DOHH2 (cell line): ENCODE results near the gene SBK2.
"Not testable (repeated sequence)": the region's sequence is repeated elsewhere in the genome, so short reads cannot be mapped to it uniquely, and the experiment has no call there.

Experiments used
- H3F3A ChIP-seq: fragments of 200-600 bp; sonication (generic), shearing (Covaris generic); 2 replicates; pipeline ENCODE4 v1.6.0; 2016; ENCODE audit warnings: antibody characterized with exemption, mild to moderate bottlenecking; ENCODE audit not compliant: control insufficient read depth, insufficient read depth
- H3K27ac ChIP-seq: fragments of 200-600 bp; sonication (generic); 2 replicates; pipeline ENCODE4 v1.5.1; 2014; ENCODE audit warnings: low read depth, mild to moderate bottlenecking, low read length, moderate library complexity
- H3K27me3 ChIP-seq: fragments of 200-600 bp; sonication (generic); 2 replicates; pipeline ENCODE4 v1.6.1; 2014; ENCODE audit warnings: mild to moderate bottlenecking, low read length, mixed read lengths; ENCODE audit not compliant: control insufficient read depth
- H3K36me3 ChIP-seq: fragments of 200-600 bp; sonication (generic); 2 replicates; pipeline ENCODE4 v1.6.1; 2014; ENCODE audit warnings: mild to moderate bottlenecking, low read length, moderate library complexity, mixed read lengths; ENCODE audit not compliant: control insufficient read depth
- H3K4me1 ChIP-seq: fragments of 200-600 bp; sonication (generic); 2 replicates; pipeline ENCODE4 v1.6.1; 2014; ENCODE audit warnings: mild to moderate bottlenecking, low read length, mixed read lengths; ENCODE audit not compliant: control insufficient read depth
- H3K4me2 ChIP-seq: fragments of 200-600 bp; sonication (generic); 2 replicates; pipeline ENCODE4 v1.6.0; 2014; ENCODE audit warnings: mild to moderate bottlenecking, low read length, moderate library complexity
- H3K4me3 ChIP-seq: fragments of 200-600 bp; sonication (generic); 2 replicates; pipeline ENCODE4 v1.5.1; 2014; ENCODE audit warnings: mild to moderate bottlenecking, low read length, mixed read lengths
- H3K79me2 ChIP-seq: fragments of 200-600 bp; sonication (generic); 2 replicates; pipeline ENCODE4 v1.6.1; 2014; ENCODE audit warnings: mild to moderate bottlenecking, low read length, mixed read lengths; ENCODE audit not compliant: control insufficient read depth
- H3K9me2 ChIP-seq: fragments of 200-600 bp; sonication (generic); replicated peaks from 2 replicates; pipeline ENCODE4 v1.6.1; 2014; ENCODE audit warnings: mild to moderate bottlenecking, low read length, mixed read lengths; ENCODE audit not compliant: control insufficient read depth
- H3K9me3 ChIP-seq: fragments of 200-600 bp; sonication (generic); 2 replicates; pipeline ENCODE4 v1.6.1; 2014; ENCODE audit warnings: antibody characterized with exemption, low read length, mixed read lengths; ENCODE audit not compliant: control insufficient read depth, insufficient read depth
- H4K20me1 ChIP-seq: fragments of 200-600 bp; sonication (generic); 2 replicates; pipeline ENCODE4 v1.6.0; 2014; ENCODE audit warnings: low read depth, mild to moderate bottlenecking, antibody characterized with exemption, low read length, moderate library complexity; ENCODE audit not compliant: control insufficient read depth, insufficient read depth
- CTCF ChIP-seq: fragments of 200-600 bp; sonication (generic); IDR thresholded peaks from one replicate; pipeline ENCODE4 v1.5.1; 2014; ENCODE audit warnings: antibody characterized with exemption, mild to moderate bottlenecking, low read depth, low read length; ENCODE audit not compliant: poor library complexity, severe bottlenecking
- EZH2phosphoT487 ChIP-seq: fragments of 200-600 bp; sonication (generic); IDR thresholded peaks from 2 replicates; pipeline ENCODE4 v1.6.1; 2017; ENCODE audit warnings: borderline replicate concordance, mild to moderate bottlenecking, antibody characterized with exemption, low read length, moderate library complexity, mixed read lengths

The SBK2 gene

GRCh38 chr19:55536366-55536765 is 567 bp downstream of the SBK2 start:
- Histone ChIP-seq H3K4me2 (no peak overlapping the region), H4K20me1 (no peaks in the 10 kb centered on the region), H3K27me3 (no peaks in the 10 kb centered on the region), H3K9me2 (no peaks in the 10 kb centered on the region), H3K9me3 (no peaks in the 10 kb centered on the region), H3K4me3 (no peak overlapping the region), H3K79me2 (no peaks in the 10 kb centered on the region), H3K4me1 (no peaks in the 10 kb centered on the region), H3F3A (no peaks in the 10 kb centered on the region), H3K36me3 (no peaks in the 10 kb centered on the region), H3K27ac (no peak overlapping the region)
- no peak for TF ChIP-seq EZH2phosphoT487
- TF ChIP-seq CTCF, result no peak

GRCh38 chr19:55535965-55536350 is 975 bp downstream of the SBK2 start:
- no peaks in the 10 kb centered on the region for H3K4me1 ChIP-seq
- H3K4me3 ChIP-seq, result no peak overlapping the region
- no peaks in the 10 kb centered on the region for H3K9me3 ChIP-seq
- no peak overlapping the region for H3K27ac ChIP-seq
- H3F3A ChIP-seq, result no peaks in the 10 kb centered on the region
- no peaks in the 10 kb centered on the region for H3K9me2 ChIP-seq
- no peaks in the 10 kb centered on the region for H3K27me3 ChIP-seq
- no peaks in the 10 kb centered on the region for H3K79me2 ChIP-seq
- no peak overlapping the region for H3K4me2 ChIP-seq
- H3K36me3 ChIP-seq, result no peaks in the 10 kb centered on the region
- TF ChIP-seq CTCF (no peak), EZH2phosphoT487 (no peak)
- H4K20me1 ChIP-seq, result no peaks in the 10 kb centered on the region

GRCh38 chr19:55535173-55535964 is 1.6 kb downstream of the SBK2 start:
- H4K20me1 ChIP-seq, result no peaks in the 10 kb centered on the region
- no peaks in the 10 kb centered on the region for H3K9me3 ChIP-seq
- H3K4me1 ChIP-seq, result no peaks in the 10 kb centered on the region
- H3K36me3 ChIP-seq, result no peaks in the 10 kb centered on the region
- H3K4me2 ChIP-seq, result no peak overlapping the region
- H3K4me3 ChIP-seq, result no peak overlapping the region
- H3F3A ChIP-seq, result no peaks in the 10 kb centered on the region
- H3K27me3 ChIP-seq, result no peaks in the 10 kb centered on the region
- TF ChIP-seq EZH2phosphoT487 (no peak), CTCF (no peak)
- no peaks in the 10 kb centered on the region for H3K79me2 ChIP-seq
- no peak overlapping the region for H3K27ac ChIP-seq
- H3K9me2 ChIP-seq, result no peaks in the 10 kb centered on the region

- not testable (repeated sequence) for H3K27me3 ChIP-seq, H4K20me1 ChIP-seq
Measured at GRCh38 chr19:55534280-55534679, 2.7 kb downstream of the SBK2 start.

More at GRCh38 chr19:55534280-55534679, 2.7 kb downstream of the SBK2 start:
- not testable (repeated sequence) for H3K9me3 ChIP-seq, H3K36me3 ChIP-seq, H3K27ac ChIP-seq, H3K9me2 ChIP-seq, H3K4me1 ChIP-seq, H3K4me3 ChIP-seq, H3K4me2 ChIP-seq, H3K79me2 ChIP-seq, H3F3A ChIP-seq
